Activated B cell treated with CpG ODN at 0.5 μM for 24 hours (primary cell): ENCODE results near the gene PRKCB. TPM values are rescaled to one million over a fixed set of nuclear protein-coding genes. Genes with fewer than 3 reads are reported as not detected.
"Not testable (repeated sequence)": the region's sequence is repeated elsewhere in the genome, so short reads cannot be mapped to it uniquely, and the experiment has no call there.

ENCODE experiments used
- ATAC-seq: fragments of 200-7000 bp; cut with Tn5 transposase; one replicate; pipeline ENCODE4 v1.10.0; 2021; ENCODE audit warnings: low read depth, mild to moderate bottlenecking, moderate library complexity
- CTCF ChIA-PET: fragments of 350-600 bp; sonication (Branson Sonifier 250); formaldehyde crosslinking; loops from one replicate; lab custom pipeline; 2021; ENCODE audit warnings: antibody characterized with exemption; lab: Charles Lee
- POLR2A ChIA-PET: fragments of 350-600 bp; sonication (Branson Sonifier 250); formaldehyde crosslinking; loops from one replicate; lab custom pipeline; 2021; ENCODE audit warnings: antibody characterized with exemption; lab: Charles Lee
- DNase-seq: peaks from one replicate; pipeline ENCODE4 v3.0.0; 2022
- H3K27ac Mint-ChIP-seq: one replicate; pipeline ENCODE4 v1.8.0; 2020; ENCODE audit warnings: mixed read lengths
- H3K27me3 Mint-ChIP-seq: one replicate; pipeline ENCODE4 v1.8.0; 2021; ENCODE audit warnings: mixed read lengths
- H3K36me3 Mint-ChIP-seq: one replicate; pipeline ENCODE4 v1.8.0; 2021; ENCODE audit warnings: low read depth, mixed read lengths
- H3K4me1 Mint-ChIP-seq: one replicate; pipeline ENCODE4 v1.8.0; 2021; ENCODE audit warnings: mixed read lengths
- H3K4me3 Mint-ChIP-seq: one replicate; pipeline ENCODE4 v1.8.0; 2020; ENCODE audit warnings: mild to moderate bottlenecking, mixed read lengths
- H3K9me3 Mint-ChIP-seq: one replicate; pipeline ENCODE4 v1.8.0; 2020; ENCODE audit warnings: mixed read lengths
- CTCF ChIP-seq: fragments of 200-600 bp; IDR thresholded peaks from one replicate; pipeline ENCODE4 v1.8.0; 2022; ENCODE audit warnings: antibody characterized with exemption, mild to moderate bottlenecking
- intact Hi-C: fragments of 100-400 bp; cut with micrococcal nuclease; formaldehyde crosslinking; loops from one replicate; pipeline ENCODE4 v1.15.1; 2024
- total RNA-seq: library from RNA; stranded (reverse); gene quantifications from 2 replicates; pipeline ENCODE4 v1.2.3, GENCODE V29; 2022

The PRKCB gene
- total RNA-seq, 1 donor from 2014 or later: 146 TPM

DNA sequence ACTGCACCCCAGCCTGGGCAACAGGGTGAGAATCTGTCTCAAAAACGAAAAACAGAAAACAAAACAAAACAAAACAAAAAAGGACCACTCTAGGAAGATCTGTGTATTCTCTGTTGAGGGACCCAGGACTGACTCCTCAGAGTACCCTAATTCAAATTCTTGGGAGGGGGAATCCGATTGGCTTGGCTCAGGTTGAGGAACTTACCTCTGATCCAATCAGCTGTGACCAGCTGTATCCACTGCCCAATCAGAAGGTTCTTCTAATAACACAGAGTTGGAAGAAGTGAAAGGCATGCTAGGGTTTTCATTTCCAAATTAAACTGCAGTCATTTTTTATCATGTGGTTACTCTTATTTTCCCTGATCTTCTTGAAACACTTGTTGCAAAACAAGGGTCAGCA is 314.5 kb downstream of the PRKCB start:
- ATAC-seq (peak; percentile 37), DNase-seq (no peak)
- intact Hi-C loops: loop anchor here (5.0 kb wide), 1 partner anchor 78 kb away; no protein-coding TSS in a partner anchor
- CTCF ChIA-PET: no interaction called here
- Mint-ChIP-seq H3K9me3 (no peaks in the 10 kb centered on the region), H3K4me1 (peaks cover 27% of the 10 kb centered on the region), H3K4me3 (no peak overlapping the region), H3K27me3 (no peaks in the 10 kb centered on the region), H3K27ac (peak overlapping the region; percentile 15), H3K36me3 (peaks cover 81% of the 10 kb centered on the region)
- TF ChIP-seq CTCF: no peak
- POLR2A ChIA-PET: no interaction called here

GRCh38 chr16:24151482-24151939 is 315.7 kb downstream of the PRKCB start:
- ChIA-PET POLR2A (no interaction called here), CTCF (no interaction called here)
- ATAC-seq: no peak
- H3K4me3 Mint-ChIP-seq: no peak overlapping the region
- H3K27ac Mint-ChIP-seq: peak overlapping the region; percentile 51
- peaks cover 80% of the 10 kb centered on the region for H3K36me3 Mint-ChIP-seq
- TF ChIP-seq CTCF: no peak
- DNase-seq: no peak
- no peaks in the 10 kb centered on the region for H3K27me3 Mint-ChIP-seq
- H3K9me3 Mint-ChIP-seq: no peaks in the 10 kb centered on the region
- H3K4me1 Mint-ChIP-seq: peaks cover 27% of the 10 kb centered on the region
- intact Hi-C loops: loop anchor here (5.0 kb wide), 1 partner anchor 79 kb away; no protein-coding TSS in a partner anchor

DNA sequence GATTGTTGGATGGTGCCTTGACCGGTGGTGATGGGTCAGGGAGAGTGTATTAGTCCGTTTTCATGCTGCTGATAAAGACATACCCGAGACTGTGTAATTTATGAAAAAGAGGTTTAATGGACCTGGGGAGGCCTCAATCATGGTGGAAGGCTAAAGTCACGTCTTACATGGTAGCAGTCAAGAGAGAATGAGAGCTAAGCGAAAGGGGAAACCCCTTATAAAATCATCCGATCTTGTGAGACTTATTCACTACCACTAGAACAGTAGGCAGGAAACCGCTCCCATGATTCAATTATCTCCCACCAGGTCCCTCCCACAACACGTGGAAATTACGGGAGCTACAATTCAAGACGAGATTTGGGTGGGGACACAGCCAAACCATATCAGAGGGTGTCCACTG is 316.3 kb downstream of the PRKCB start:
- ATAC-seq, CTCF ChIA-PET, POLR2A ChIA-PET, H3K27ac Mint-ChIP-seq, DNase-seq, H3K9me3 Mint-ChIP-seq, H3K4me3 Mint-ChIP-seq, H3K27me3 Mint-ChIP-seq: not testable (repeated sequence)
- intact Hi-C loops: loop anchor here (5.0 kb wide), 1 partner anchor 80 kb away; no protein-coding TSS in a partner anchor
- peaks cover 81% of the 10 kb centered on the region for H3K36me3 Mint-ChIP-seq
- H3K4me1 Mint-ChIP-seq: peaks cover 27% of the 10 kb centered on the region

DNA sequence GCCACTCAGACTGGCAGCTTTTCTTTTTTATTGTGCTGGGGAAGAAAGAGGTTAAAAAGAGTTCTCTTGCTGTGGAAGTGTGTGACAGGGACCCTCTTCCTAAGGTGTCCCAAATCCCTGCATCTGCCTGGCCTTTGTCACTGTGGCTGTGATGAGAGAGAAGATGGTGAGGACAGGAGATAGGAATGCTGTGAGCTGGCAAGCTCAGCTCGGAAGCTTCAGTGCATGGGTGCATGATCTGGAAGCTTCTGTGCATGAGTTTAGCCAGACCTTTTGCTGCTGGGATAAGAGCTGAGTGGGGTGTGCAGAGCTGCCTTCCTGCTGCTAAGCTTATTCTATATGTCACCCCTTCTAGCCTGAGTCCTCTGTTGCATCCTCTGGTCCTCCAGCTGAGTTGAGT is 317.0 kb downstream of the PRKCB start:
- CTCF ChIA-PET: interaction anchor here (1.1 kb wide), 1 partner anchor 55 kb away, joined by 3 read pairs; no protein-coding TSS in a partner anchor
- Mint-ChIP-seq H3K9me3 (no peaks in the 10 kb centered on the region), H3K27ac (no peak overlapping the region), H3K4me1 (peaks cover 24% of the 10 kb centered on the region), H3K36me3 (peaks cover 81% of the 10 kb centered on the region), H3K27me3 (no peaks in the 10 kb centered on the region), H3K4me3 (no peak overlapping the region)
- POLR2A ChIA-PET: no interaction called here
- DNase-seq: no peak
- no peak for ATAC-seq
- no peak for TF ChIP-seq CTCF
- intact Hi-C loops: loop anchor here (5.0 kb wide), 1 partner anchor 81 kb away; no protein-coding TSS in a partner anchor

DNA sequence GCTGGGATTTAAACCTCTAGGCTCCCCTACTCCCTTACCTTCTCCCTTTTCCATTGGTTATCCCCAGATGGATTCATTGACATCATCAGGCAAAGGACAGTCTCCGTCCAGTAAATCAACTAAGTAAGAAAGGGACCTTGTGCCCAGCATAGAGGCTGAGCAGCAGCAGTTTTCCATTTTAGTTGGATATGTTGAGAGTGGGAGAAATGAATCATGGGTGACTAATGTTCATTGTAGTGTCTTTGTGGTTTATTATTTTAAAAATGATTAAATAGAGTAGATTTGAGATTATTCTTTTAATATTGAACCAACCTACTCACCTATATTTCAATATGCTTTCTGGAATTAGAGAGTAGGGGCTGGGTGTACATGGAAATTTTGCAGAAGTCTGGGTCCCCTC is 321.0 kb downstream of the PRKCB start:
- ATAC-seq (no peak), DNase-seq (no peak)
- intact Hi-C loops: no loop called here
- Mint-ChIP-seq H3K27ac (no peak overlapping the region), H3K4me1 (peaks cover 3% of the 10 kb centered on the region), H3K9me3 (no peaks in the 10 kb centered on the region), H3K36me3 (peaks cover 75% of the 10 kb centered on the region), H3K4me3 (no peak overlapping the region), H3K27me3 (no peaks in the 10 kb centered on the region)
- CTCF ChIA-PET: no interaction called here
- POLR2A ChIA-PET: no interaction called here
- TF ChIP-seq CTCF: no peak

DNA sequence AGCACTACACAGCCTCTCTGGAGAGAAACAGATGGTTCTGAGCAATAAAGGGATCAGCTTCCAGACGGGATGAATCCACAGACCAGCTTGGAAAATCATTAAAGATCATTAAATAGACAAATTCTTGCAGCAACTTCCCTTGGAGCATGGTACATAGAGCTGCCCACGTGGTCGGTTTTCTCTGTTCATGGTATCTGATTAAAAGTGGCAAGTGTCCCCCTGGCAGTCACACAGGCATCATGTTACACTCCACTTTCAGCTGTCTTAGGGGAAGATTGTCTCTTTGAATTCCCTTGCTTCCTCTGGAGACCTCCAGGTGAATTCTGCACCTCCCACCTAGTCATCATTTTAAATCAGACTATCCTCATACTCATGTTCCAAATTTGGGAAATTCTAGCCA is 328.2 kb downstream of the PRKCB start:
- no peak overlapping the region for H3K4me3 Mint-ChIP-seq
- peaks cover 73% of the 10 kb centered on the region for H3K36me3 Mint-ChIP-seq
- ChIA-PET POLR2A (no interaction called here), CTCF (interaction anchor here (1.9 kb wide), 1 partner anchor 93 kb away, joined by 5 read pairs; no protein-coding TSS in a partner anchor)
- no peaks in the 10 kb centered on the region for H3K27me3 Mint-ChIP-seq
- no peaks in the 10 kb centered on the region for H3K9me3 Mint-ChIP-seq
- no peak overlapping the region for H3K27ac Mint-ChIP-seq
- intact Hi-C loops: no loop called here
- ATAC-seq: no peak
- TF ChIP-seq CTCF: no peak
- no peak for DNase-seq
- peaks cover 8% of the 10 kb centered on the region for H3K4me1 Mint-ChIP-seq
